HUES48 (cell line): ENCODE data around the gene CLDN22.

Experiments
- H3K27ac ChIP-seq: one replicate; pipeline ENCODE4 v1.7.0; 2013; ENCODE audit warnings: low read depth, low read length, inconsistent platforms
- H3K27me3 ChIP-seq: 2 replicates; pipeline ENCODE4 v1.6.1; 2013; ENCODE audit warnings: mild to moderate bottlenecking, low read length; ENCODE audit not compliant: control insufficient read depth, insufficient read depth
- H3K36me3 ChIP-seq: 2 replicates; pipeline ENCODE4 v1.6.1; 2013; ENCODE audit warnings: low read length; ENCODE audit not compliant: control insufficient read depth, insufficient read depth
- H3K4me1 ChIP-seq: 2 replicates; pipeline ENCODE4 v1.6.1; 2013; ENCODE audit warnings: mild to moderate bottlenecking, low read length; ENCODE audit not compliant: control insufficient read depth, insufficient read depth
- H3K4me3 ChIP-seq: 2 replicates; pipeline ENCODE4 v1.5.1; 2013; ENCODE audit warnings: mild to moderate bottlenecking, low read depth, low read length
- H3K9ac ChIP-seq: 2 replicates; pipeline ENCODE4 v1.6.1; 2013; ENCODE audit warnings: mild to moderate bottlenecking, low read depth, low read length, moderate library complexity
- H3K9me3 ChIP-seq: 2 replicates; pipeline ENCODE4 v1.6.1; 2013; ENCODE audit warnings: low read length; ENCODE audit not compliant: control insufficient read depth, insufficient read depth

Gene CLDN22

DNA sequence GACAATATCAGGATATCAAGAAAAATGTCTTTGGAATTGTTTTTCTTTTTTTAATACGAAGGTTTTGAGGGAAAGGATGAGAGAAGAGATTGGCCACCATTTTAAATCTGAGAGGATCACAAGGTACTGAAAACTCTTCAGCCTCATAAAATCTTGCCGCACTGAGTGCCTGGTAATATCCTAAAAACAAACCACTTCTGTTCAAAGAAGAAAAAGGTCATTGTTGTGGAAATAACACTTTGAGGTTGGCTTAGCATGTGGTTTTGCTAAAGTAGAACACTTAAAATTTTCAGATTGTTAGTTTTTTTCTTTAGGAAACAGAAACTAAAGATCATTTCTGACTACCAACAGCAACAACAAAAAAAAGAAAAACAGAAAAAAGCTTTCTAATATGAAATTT, 1.0 kb upstream of the CLDN22 start:
- Histone ChIP-seq H3K27ac (no peak overlapping the region), H3K4me1 (no peaks in the 10 kb centered on the region), H3K27me3 (no peaks in the 10 kb centered on the region), H3K9me3 (peaks cover under 1% of the 10 kb centered on the region; the same call in 1 of the 2 replicates), H3K9ac (no peak overlapping the region), H3K4me3 (no peak overlapping the region), H3K36me3 (peaks cover 19% of the 10 kb centered on the region)

GRCh38 chr4:183318656-183319055, 1.4 kb downstream of the CLDN22 start:
- H3K9me3 ChIP-seq: no peaks in the 10 kb centered on the region
- no peaks in the 10 kb centered on the region for H3K27me3 ChIP-seq
- no peaks in the 10 kb centered on the region for H3K4me1 ChIP-seq
- H3K27ac ChIP-seq: no peak overlapping the region
- peaks cover 43% of the 10 kb centered on the region for H3K36me3 ChIP-seq
- H3K4me3 ChIP-seq: no peak overlapping the region
- no peak overlapping the region for H3K9ac ChIP-seq

DNA sequence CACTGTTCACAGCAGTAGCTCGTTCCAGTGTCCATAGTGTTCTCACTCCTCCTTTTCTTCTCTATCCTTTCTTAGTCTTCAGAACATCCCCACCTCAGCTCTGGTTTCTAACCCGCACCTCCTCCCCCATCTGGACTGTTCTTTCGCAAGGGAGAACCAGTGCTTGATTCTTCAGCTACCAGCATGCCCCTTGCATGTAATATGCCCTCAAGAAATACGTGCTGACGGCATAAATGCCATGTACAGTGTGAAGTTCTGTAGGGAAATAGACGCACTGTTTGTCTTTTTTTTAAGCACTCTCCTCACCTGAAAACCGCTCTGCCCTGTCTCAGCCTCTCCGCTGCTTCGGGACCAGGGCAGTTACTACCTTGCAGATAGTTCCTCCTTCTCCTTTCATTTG, 5.3 kb downstream of the CLDN22 start:
- Histone ChIP-seq H3K27ac (no peak overlapping the region), H3K4me3 (no peak overlapping the region), H3K27me3 (no peaks in the 10 kb centered on the region), H3K4me1 (no peaks in the 10 kb centered on the region), H3K9me3 (no peaks in the 10 kb centered on the region), H3K9ac (no peak overlapping the region), H3K36me3 (peaks cover 66% of the 10 kb centered on the region)

- Histone ChIP-seq H3K4me1 (no peaks in the 10 kb centered on the region), H3K27ac (no peak overlapping the region), H3K36me3 (peaks cover 65% of the 10 kb centered on the region), H3K4me3 (no peak overlapping the region), H3K9ac (no peak overlapping the region), H3K9me3 (no peaks in the 10 kb centered on the region), H3K27me3 (no peaks in the 10 kb centered on the region)
Measured at GRCh38 chr4:183314336-183314735, 5.7 kb downstream of the CLDN22 start.

DNA sequence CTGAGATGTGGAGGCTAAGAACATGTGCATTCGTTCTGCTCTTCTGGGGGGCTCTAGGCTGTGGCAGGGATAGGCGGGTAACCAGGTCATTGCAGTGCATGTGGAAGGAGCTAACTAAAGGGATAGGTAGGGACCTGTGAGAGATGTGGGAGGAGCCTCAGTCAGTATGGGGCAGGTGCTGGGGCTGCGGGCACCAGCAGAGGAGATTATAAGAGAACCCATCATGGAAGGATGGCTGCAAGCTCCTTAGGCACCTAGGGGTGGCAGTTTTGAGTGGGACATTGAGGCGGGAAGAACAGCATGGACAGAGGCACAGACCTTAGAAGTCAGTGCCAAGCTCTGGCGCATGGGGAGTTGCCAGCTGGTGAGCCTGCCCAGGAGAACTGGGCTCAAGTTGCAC, 7.2 kb downstream of the CLDN22 start:
- no peak overlapping the region for H3K4me3 ChIP-seq
- H3K36me3 ChIP-seq: peaks cover 59% of the 10 kb centered on the region
- no peak overlapping the region for H3K9ac ChIP-seq
- H3K27ac ChIP-seq: no peak overlapping the region
- H3K27me3 ChIP-seq: no peaks in the 10 kb centered on the region
- H3K4me1 ChIP-seq: no peaks in the 10 kb centered on the region
- no peaks in the 10 kb centered on the region for H3K9me3 ChIP-seq

DNA sequence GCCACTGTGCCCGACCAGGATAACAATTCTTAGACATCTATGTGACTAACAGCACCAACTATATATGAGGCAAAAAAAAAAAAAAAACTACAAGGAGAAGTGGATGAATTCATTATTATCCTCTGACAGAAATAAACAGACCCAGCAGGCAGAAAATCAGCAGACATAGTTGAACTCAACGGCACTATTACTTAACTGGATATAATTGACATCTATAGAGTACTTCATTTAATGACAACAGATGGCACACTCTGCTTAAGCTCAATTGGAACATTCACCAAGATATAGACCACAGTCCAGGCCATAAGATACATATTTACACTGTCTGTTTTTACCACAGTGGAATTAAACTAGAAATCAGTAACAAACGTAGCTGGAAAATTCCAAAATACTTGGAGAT, 13.3 kb downstream of the CLDN22 start:
- no peaks in the 10 kb centered on the region for H3K9me3 ChIP-seq
- no peak overlapping the region for H3K9ac ChIP-seq
- H3K4me3 ChIP-seq: no peak overlapping the region
- peaks cover 36% of the 10 kb centered on the region for H3K36me3 ChIP-seq
- no peaks in the 10 kb centered on the region for H3K27me3 ChIP-seq
- no peak overlapping the region for H3K27ac ChIP-seq
- no peaks in the 10 kb centered on the region for H3K4me1 ChIP-seq

DNA sequence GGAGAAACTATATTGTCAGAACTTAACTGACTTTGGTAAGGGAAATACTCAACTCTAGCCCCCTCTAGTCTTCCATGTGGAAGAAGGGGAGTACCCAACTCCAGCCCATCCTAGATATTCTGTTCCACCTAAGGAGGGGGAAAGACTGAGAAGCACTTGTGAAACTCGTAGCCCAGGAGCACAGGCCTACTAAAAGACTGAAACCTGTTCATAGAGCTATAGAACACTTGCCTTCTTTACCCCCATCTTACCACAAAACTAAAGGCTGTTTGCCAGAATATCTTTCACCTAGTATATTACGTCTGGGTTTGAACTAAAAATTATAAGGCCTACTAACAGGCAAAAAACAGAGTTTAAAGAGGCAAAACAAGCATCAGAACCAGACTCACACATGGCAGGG, 15.5 kb downstream of the CLDN22 start:
- no peak overlapping the region for H3K27ac ChIP-seq
- H3K27me3 ChIP-seq: no peaks in the 10 kb centered on the region
- H3K9me3 ChIP-seq: no peaks in the 10 kb centered on the region
- no peak overlapping the region for H3K9ac ChIP-seq
- H3K4me3 ChIP-seq: no peak overlapping the region
- peaks cover 45% of the 10 kb centered on the region for H3K36me3 ChIP-seq
- no peaks in the 10 kb centered on the region for H3K4me1 ChIP-seq

- Histone ChIP-seq H3K9me3 (no peaks in the 10 kb centered on the region), H3K36me3 (peaks cover 50% of the 10 kb centered on the region), H3K4me3 (no peak overlapping the region), H3K4me1 (no peaks in the 10 kb centered on the region), H3K27ac (no peak overlapping the region), H3K9ac (no peak overlapping the region), H3K27me3 (no peaks in the 10 kb centered on the region)
Measured at GRCh38 chr4:183304067-183304466, 16.0 kb downstream of the CLDN22 start.

DNA sequence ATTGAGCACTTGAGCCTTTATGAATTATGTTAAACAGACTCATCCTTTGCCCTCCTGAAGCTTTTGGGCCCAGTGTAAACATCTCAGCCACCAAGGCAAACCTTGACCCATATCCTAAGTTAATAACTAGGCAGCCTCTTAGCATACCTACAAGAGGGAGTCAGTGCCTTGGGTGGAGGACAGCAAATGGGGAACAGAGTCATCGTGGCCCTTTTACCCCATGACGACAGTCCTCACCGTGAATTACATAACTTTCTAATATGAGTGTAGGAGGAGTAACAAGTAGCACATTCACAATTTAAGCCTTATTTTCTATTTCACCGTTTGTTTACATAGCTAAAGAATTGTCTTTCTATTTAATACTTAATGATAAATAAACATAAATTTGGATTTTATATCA, 16.8 kb downstream of the CLDN22 start:
- Histone ChIP-seq H3K4me1 (no peaks in the 10 kb centered on the region), H3K27ac (no peak overlapping the region), H3K9ac (no peak overlapping the region), H3K9me3 (no peaks in the 10 kb centered on the region), H3K36me3 (peaks cover 52% of the 10 kb centered on the region), H3K27me3 (no peaks in the 10 kb centered on the region), H3K4me3 (no peak overlapping the region)

- H3K36me3 ChIP-seq: peaks cover 74% of the 10 kb centered on the region
- H3K4me1 ChIP-seq: no peaks in the 10 kb centered on the region
- no peaks in the 10 kb centered on the region for H3K27me3 ChIP-seq
- no peak overlapping the region for H3K9ac ChIP-seq
- no peaks in the 10 kb centered on the region for H3K9me3 ChIP-seq
- no peak overlapping the region for H3K27ac ChIP-seq
- H3K4me3 ChIP-seq: no peak overlapping the region
Measured at GRCh38 chr4:183300655-183301054, 19.4 kb downstream of the CLDN22 start.

DNA sequence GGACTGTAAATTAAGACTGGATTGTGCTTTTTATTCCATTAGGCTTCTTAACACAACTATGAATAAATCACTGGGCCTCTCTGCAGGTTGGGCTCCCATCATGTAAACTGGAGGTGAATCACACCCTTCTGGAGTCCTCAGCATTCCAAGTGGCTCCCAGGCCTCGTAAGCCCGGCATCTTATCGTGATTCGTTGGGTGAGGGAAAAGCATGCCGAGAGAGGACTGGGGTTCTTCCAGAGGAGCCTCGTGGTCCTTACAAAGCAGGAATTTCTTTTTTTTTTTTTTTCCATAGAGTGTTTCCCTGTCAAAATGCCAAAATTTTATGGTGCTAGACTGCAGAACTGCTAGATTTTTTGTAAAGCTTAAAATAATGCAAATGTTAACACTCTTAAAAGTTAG, 20.0 kb downstream of the CLDN22 start:
- Histone ChIP-seq H3K9me3 (no peaks in the 10 kb centered on the region), H3K27me3 (no peaks in the 10 kb centered on the region), H3K27ac (no peak overlapping the region), H3K36me3 (peaks cover 77% of the 10 kb centered on the region), H3K9ac (no peak overlapping the region), H3K4me1 (no peaks in the 10 kb centered on the region), H3K4me3 (no peak overlapping the region)

DNA sequence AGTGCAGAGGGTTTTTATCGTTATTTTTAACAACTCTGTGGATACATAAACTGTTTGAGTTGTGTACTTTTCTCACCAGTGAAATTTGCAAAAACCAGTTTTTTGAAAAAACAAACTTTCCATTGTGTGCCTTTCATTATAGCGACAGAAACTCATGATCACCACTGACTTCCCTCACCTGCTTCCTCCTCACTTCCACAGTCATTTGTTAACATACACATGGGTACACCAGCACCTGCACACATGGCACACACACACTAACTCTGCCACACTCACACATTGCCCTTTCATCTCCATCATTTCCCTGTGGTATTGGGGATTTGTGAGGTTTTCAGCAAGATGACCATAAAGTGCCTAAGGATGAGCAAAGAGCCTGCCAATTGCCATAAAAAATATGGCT, 20.6 kb downstream of the CLDN22 start:
- H3K27ac ChIP-seq: no peak overlapping the region
- no peak overlapping the region for H3K9ac ChIP-seq
- no peak overlapping the region for H3K4me3 ChIP-seq
- no peaks in the 10 kb centered on the region for H3K27me3 ChIP-seq
- H3K4me1 ChIP-seq: no peaks in the 10 kb centered on the region
- H3K36me3 ChIP-seq: peaks cover 77% of the 10 kb centered on the region
- no peaks in the 10 kb centered on the region for H3K9me3 ChIP-seq
